Stimulated activated CD4-positive, alpha-beta T cell treated with anti-CD3 and anti-CD28 coated beads, TNF-alpha, amount 100 ng/mL, for 4 hours (primary cell): ENCODE data around the gene DNAH8.
A peak's percentile ranks its signal among the peaks of the same experiment; 100 is the strongest.
"Not testable (repeated sequence)": the region's sequence is repeated elsewhere in the genome, so short reads cannot be mapped to it uniquely, and the experiment has no call there.

ENCODE experiments used
- DNase-seq, 3 experiments: peaks; one replicate each; pipeline ENCODE4 v3.0.0-alpha.2; 2020; ENCODE audit warnings: low read depth in 3 of 3

Gene DNAH8

GRCh38 chr6:38836585-38836984, 121.5 kb downstream of the DNAH8 start:
- no peak for DNase-seq

- no peak for DNase-seq
Observed at GRCh38 chr6:38837101-38837500, 122.0 kb downstream of the DNAH8 start.

GRCh38 chr6:38843798-38844197, 128.7 kb downstream of the DNAH8 start:
- no peak for DNase-seq

GRCh38 chr6:38845931-38846330, 130.8 kb downstream of the DNAH8 start:
- DNase-seq, result no peak

GRCh38 chr6:38846361-38846760, 131.2 kb downstream of the DNAH8 start:
- no peak for DNase-seq

GRCh38 chr6:38846844-38847243, 131.7 kb downstream of the DNAH8 start:
- DNase-seq, result no peak

GRCh38 chr6:38847497-38847896, 132.4 kb downstream of the DNAH8 start:
- no peak for DNase-seq

- DNase-seq, result no peak
Observed at GRCh38 chr6:38848760-38849159, 133.6 kb downstream of the DNAH8 start.

- DNase-seq, result no peak
Observed at GRCh38 chr6:38852215-38852614, 137.1 kb downstream of the DNAH8 start.

GRCh38 chr6:38853236-38853635, 138.1 kb downstream of the DNAH8 start:
- DNase-seq, result no peak

GRCh38 chr6:38856492-38856891, 141.4 kb downstream of the DNAH8 start:
- no peak for DNase-seq

GRCh38 chr6:38857815-38858214, 142.7 kb downstream of the DNAH8 start:
- no peak for DNase-seq

- no peak for DNase-seq
Observed at GRCh38 chr6:38860041-38860440, 144.9 kb downstream of the DNAH8 start.

- DNase-seq, result no peak
Observed at GRCh38 chr6:38861926-38862401, 146.9 kb downstream of the DNAH8 start.

GRCh38 chr6:38865521-38866174, 150.5 kb downstream of the DNAH8 start:
- no peak for DNase-seq

GRCh38 chr6:38867726-38868125, 152.6 kb downstream of the DNAH8 start:
- DNase-seq, result no peak

- DNase-seq, result peak; percentile 10 to 41 (median 18)
Observed at GRCh38 chr6:38871741-38872568, 156.8 kb downstream of the DNAH8 start.

- no peak for DNase-seq
Observed at GRCh38 chr6:38873001-38873400, 157.9 kb downstream of the DNAH8 start.

- not testable (repeated sequence) for DNase-seq
Observed at GRCh38 chr6:38873816-38874215, 158.7 kb downstream of the DNAH8 start.

- peak in 1 of 3 experiments; percentile 27 for DNase-seq
Observed at GRCh38 chr6:38876475-38876874, 161.4 kb downstream of the DNAH8 start.

GRCh38 chr6:38877721-38878120, 162.6 kb downstream of the DNAH8 start:
- no peak for DNase-seq

GRCh38 chr6:38882157-38882556, 167.0 kb downstream of the DNAH8 start:
- no peak for DNase-seq

- no peak for DNase-seq
Observed at GRCh38 chr6:38897507-38897906, 182.4 kb downstream of the DNAH8 start.
